ENCODE measurements around the gene PHF11.

PHF11 gene

DNA sequence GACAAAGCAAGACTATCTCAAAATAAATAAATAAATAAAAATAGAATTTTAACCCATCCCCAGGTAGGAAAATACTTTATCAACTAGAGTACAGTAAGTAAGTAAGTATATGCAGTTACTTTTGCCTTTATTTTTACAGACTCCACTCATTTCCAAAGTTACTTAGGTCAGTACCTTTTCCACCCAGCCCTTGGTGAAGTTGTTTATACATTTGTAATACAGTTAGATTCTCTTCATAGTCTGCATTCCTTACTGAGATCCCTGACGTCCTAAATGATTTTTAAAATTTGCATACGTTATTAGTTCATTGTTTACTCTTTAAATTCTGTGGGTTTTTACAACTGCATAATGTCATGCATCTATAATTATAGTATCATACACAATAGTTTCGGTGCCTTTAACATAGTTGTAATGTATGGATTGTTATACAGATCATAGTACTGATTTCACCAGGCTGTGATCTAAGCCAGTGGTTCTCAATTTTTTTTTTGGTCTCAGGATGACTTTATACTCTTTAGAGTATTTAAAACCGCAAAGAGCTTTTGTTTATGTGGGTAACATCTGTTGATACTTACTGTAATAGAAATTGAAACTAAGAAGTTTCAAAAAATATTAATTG lies 41.3 kb upstream of the PHF11 start:
- no peak overlapping the region for H3K27ac ChIP-seq
- no peak overlapping the region for H3K4me3 ChIP-seq
- DNase-seq (ENCODE audit: low spot score): no peak
- TF ChIP-seq, protein P1, sequence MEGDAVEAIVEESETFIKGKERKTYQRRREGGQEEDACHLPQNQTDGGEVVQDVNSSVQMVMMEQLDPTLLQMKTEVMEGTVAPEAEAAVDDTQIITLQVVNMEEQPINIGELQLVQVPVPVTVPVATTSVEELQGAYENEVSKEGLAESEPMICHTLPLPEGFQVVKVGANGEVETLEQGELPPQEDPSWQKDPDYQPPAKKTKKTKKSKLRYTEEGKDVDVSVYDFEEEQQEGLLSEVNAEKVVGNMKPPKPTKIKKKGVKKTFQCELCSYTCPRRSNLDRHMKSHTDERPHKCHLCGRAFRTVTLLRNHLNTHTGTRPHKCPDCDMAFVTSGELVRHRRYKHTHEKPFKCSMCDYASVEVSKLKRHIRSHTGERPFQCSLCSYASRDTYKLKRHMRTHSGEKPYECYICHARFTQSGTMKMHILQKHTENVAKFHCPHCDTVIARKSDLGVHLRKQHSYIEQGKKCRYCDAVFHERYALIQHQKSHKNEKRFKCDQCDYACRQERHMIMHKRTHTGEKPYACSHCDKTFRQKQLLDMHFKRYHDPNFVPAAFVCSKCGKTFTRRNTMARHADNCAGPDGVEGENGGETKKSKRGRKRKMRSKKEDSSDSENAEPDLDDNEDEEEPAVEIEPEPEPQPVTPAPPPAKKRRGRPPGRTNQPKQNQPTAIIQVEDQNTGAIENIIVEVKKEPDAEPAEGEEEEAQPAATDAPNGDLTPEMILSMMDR (IDR thresholded peaks at IDR 0.05): no peak

DNA sequence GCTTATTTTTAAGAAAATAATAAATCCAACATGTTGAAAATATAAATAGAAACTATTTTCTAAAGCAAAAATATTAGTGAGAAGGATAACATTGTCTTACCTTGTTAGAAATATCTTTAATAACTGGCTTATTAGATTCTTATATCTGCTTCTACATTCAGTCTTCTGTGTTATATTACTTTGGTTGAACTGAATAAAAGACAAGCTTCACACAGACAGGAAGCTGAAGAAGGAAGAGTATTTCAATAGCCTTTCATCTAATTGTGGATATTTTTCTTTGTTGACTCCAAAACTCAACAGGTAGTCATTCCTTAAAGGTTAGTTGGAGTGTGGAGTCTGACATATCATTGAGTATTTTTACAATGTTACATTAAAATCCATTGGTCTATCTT lies 40.8 kb upstream of the PHF11 start:
- Histone ChIP-seq H3K4me3 (no peak overlapping the region), H3K27ac (no peak overlapping the region)
- TF ChIP-seq, protein P1 (IDR thresholded peaks at IDR 0.05): no peak
- no peak for DNase-seq (ENCODE audit: low spot score)

DNA sequence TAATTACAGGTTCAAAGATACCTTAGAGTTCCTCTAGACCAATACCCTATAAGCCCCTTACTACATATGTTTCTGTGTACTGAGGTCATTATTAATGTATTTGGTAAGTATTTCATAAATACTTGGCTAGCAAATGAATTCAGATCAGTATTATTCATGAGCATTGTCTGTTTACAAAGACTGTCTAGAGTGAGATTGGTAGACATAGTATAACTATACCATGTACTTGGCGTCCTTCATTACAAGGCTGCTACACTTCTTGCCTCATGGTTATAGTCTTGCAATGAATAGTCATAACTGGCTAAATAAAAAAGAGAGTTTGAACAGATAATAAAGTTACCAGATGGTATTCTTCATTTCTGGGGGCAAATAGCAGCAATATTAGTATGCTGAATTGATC lies 39.6 kb upstream of the PHF11 start:
- no peak overlapping the region for H3K27ac ChIP-seq
- DNase-seq (ENCODE audit: low spot score): no peak
- TF ChIP-seq, protein P1 (IDR thresholded peaks at IDR 0.05): no peak
- H3K4me3 ChIP-seq: no peak overlapping the region

DNA sequence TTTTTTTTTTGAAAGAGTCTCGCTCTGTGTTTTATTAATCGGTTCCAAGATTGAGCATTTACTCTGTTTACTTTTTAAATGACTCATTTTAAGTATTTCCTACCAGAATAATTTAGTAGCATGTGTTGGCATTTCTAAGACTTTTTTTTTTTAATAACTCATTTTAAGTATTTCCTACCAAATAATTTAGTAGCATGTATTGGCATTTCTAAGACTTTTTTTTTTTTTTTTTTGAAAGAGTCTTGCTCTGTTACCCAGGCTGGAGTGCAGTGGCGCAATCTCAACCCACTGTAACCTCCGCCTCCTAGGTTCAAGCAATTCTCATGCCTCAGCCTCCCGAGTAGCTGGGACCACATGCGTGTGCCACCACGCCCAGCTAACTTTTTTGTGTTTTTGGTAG lies 38.5 kb upstream of the PHF11 start:
- Histone ChIP-seq H3K27ac (no peak overlapping the region), H3K4me3 (no peak overlapping the region)
- TF ChIP-seq, protein P1 (IDR thresholded peaks at IDR 0.05): no peak
- no peak for DNase-seq (ENCODE audit: low spot score)

DNA sequence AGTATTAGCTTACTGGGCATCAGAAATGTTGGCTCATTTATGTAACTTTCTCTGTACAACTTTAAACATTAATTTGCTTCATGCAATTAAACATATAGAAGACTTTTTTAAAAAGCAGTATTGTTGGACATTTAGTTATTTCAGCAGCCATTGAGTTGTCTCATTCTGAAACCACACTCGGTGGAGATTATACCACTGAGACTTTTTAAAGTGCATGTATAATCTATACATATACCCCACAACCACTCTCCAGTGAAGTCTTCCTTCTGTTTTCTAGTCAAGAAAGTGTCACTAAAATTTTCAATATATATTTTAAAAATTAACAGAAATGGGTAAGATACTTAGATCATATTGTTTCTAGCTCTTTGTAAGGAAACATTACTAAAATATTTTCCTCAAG lies 36.2 kb upstream of the PHF11 start:
- DNase-seq (ENCODE audit: low spot score): no peak
- no peak overlapping the region for H3K27ac ChIP-seq
- TF ChIP-seq, protein P1 (IDR thresholded peaks at IDR 0.05): no peak
- no peak overlapping the region for H3K4me3 ChIP-seq

DNA sequence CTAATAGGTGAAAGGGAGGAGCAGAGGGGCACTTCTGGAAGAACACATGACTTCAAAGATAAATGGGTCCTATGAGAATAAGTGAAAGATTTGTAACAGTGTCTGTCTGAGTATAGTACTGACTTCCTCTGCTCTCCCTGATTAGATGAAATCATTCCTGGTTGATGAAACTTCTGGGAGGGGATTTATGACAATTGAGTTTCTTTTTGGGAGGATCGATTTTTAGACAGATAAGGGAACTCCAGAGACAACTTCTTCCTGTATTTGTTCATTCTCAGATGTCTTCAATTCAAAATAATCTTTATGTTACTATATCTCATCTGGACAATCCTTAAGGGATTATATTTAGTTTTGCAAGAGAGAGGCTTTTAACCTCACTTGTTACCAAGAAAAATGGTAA lies 31.7 kb upstream of the PHF11 start:
- H3K27ac ChIP-seq: no peak overlapping the region
- TF ChIP-seq, protein P1 (IDR thresholded peaks at IDR 0.05): no peak
- no peak overlapping the region for H3K4me3 ChIP-seq
- DNase-seq (ENCODE audit: low spot score): no peak

DNA sequence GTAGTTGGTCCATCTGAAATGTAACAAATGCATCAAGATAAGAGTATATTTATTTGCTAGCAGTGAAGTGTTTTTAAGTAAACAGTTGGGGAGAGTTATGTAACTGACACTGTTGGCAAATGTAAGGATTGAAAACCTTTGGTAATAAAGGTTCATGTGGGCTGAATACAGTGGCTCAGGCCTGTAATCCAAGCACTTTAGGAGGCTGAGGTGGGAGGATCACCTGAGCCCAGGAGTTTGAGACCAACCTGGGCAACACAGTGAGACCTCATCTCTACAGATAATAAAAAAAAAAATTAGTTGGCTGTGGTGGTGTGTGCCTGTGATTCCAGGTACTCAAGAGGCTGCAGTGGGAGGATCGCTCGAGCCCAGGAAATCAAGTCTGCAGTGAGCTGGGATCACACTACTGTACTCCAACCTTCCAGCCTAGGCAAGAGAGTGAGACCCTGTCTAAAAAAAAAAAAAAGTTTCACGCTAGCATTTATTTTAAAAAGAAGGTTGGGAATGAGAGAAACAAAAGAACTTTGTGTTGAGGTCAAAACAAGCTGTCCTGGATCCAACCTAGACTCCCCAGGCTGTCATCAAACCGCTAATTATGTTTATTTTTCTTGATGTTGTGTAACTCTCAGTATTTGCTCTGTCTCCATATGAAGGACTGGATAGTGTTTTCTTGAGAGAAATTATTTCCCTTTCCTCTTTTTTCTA lies 31.0 kb upstream of the PHF11 start:
- H3K4me3 ChIP-seq: no peak overlapping the region
- no peak overlapping the region for H3K27ac ChIP-seq
- TF ChIP-seq, protein P1 (IDR thresholded peaks at IDR 0.05): no peak
- no peak for DNase-seq (ENCODE audit: low spot score)
